Thyroid gland (tissue), 4 donors: ENCODE measurements around the gene VWA5B1. TPM values are rescaled to one million over a fixed set of nuclear protein-coding genes. Genes with fewer than 3 reads are reported as not detected.

Source experiments
- DNase-seq, 2 donors: peaks; one replicate each; pipeline ENCODE4 v3.0.0-alpha.2; 2019
- H3K27ac ChIP-seq, 3 donors: fragments of 200-600 bp; sonication (generic); 1 replicate in 2 of 3; 2 replicates in 1 of 3; pipeline ENCODE4 v1.5.1; 2016 to 2019; ENCODE audit warnings: mild to moderate bottlenecking in 1 of 3, moderate library complexity in 1 of 3
- H3K27me3 ChIP-seq: fragments of 200-600 bp; sonication (generic); one replicate; pipeline ENCODE4 v1.5.1; 2019
- H3K36me3 ChIP-seq, 2 donors: fragments of 200-600 bp; sonication (generic); one replicate each; pipeline ENCODE4 v1.5.1; 2016 to 2019
- H3K4me1 ChIP-seq, 2 donors: fragments of 200-600 bp; sonication (generic); one replicate each; pipeline ENCODE4 v1.5.1; 2017 to 2019
- H3K4me3 ChIP-seq, 3 donors: fragments of 200-600 bp; sonication (generic); replicated peaks in 1 of 3; 1 replicate in 2 of 3; 2 replicates in 1 of 3; pipeline ENCODE4 v1.5.1; 2016; ENCODE audit warnings: mild to moderate bottlenecking in 1 of 3
- H3K9me3 ChIP-seq: fragments of 200-600 bp; sonication (generic); one replicate; pipeline ENCODE4 v1.5.1; 2017
- POLR2A ChIP-seq, 2 donors: fragments of 450-650 bp; IDR thresholded peaks; one replicate each; pipeline ENCODE4 v1.6.1; 2017; ENCODE audit warnings: antibody characterized with exemption in 2 of 2, mild to moderate bottlenecking in 2 of 2, moderate library complexity in 1 of 2
- WGBS, 2 donors: methylation state at CpG; one replicate each; pipeline ENCODE4 v1.1.5; 2017; 5-methylcytosine and 5-hydroxymethylcytosine counted together
- intact Hi-C: fragments of 100-400 bp; cut with DNase I; formaldehyde crosslinking; loops from one replicate; pipeline ENCODE4 v1.15.1; 2023
- total RNA-seq, 4 donors: library from RNA; depleted of rRNA; stranded (reverse); fragments of >200 nt; gene quantifications; one replicate each; pipeline ENCODE4 v1.2.3, GENCODE V29; 2016
- TF ChIP-seq, protein P1 (sequence below), 6 experiments: fragments of 200-600 bp in 3 of 6; fragments of 450-650 bp in 3 of 6; sonication (generic) in 3 of 6; IDR thresholded peaks; one replicate each; pipeline ENCODE4 v1.5.1; 2016 to 2019; ENCODE audit warnings: antibody characterized with exemption in 6 of 6, mild to moderate bottlenecking in 2 of 6, inconsistent platforms in 1 of 6, moderate library complexity in 1 of 6

VWA5B1 gene
- total RNA-seq, 4 donors from 2014 or later: 0.45 TPM; not detected in 3

- intact Hi-C loops: no loop called here
- Histone ChIP-seq H3K36me3 (no peaks in the 10 kb centered on the region), H3K27me3 (no peaks in the 10 kb centered on the region), H3K4me3 (no peak overlapping the region), H3K27ac (no peak overlapping the region), H3K9me3 (no peaks in the 10 kb centered on the region), H3K4me1 (no peaks in the 10 kb centered on the region)
- WGBS, 2 donors: 27 to 28% methylated on average over 9 of the region's 9 CpGs
- TF ChIP-seq POLR2A (IDR thresholded peaks at IDR 0.05): no peak
- TF ChIP-seq, protein P1, sequence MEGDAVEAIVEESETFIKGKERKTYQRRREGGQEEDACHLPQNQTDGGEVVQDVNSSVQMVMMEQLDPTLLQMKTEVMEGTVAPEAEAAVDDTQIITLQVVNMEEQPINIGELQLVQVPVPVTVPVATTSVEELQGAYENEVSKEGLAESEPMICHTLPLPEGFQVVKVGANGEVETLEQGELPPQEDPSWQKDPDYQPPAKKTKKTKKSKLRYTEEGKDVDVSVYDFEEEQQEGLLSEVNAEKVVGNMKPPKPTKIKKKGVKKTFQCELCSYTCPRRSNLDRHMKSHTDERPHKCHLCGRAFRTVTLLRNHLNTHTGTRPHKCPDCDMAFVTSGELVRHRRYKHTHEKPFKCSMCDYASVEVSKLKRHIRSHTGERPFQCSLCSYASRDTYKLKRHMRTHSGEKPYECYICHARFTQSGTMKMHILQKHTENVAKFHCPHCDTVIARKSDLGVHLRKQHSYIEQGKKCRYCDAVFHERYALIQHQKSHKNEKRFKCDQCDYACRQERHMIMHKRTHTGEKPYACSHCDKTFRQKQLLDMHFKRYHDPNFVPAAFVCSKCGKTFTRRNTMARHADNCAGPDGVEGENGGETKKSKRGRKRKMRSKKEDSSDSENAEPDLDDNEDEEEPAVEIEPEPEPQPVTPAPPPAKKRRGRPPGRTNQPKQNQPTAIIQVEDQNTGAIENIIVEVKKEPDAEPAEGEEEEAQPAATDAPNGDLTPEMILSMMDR (IDR thresholded peaks at IDR 0.05): no peak
- DNase-seq: no peak
Measured at GRCh38 chr1:20386323-20387081, 95.8 kb downstream of the VWA5B1 start.

- Histone ChIP-seq H3K27me3 (no peaks in the 10 kb centered on the region), H3K4me3 (no peak overlapping the region), H3K9me3 (no peaks in the 10 kb centered on the region), H3K4me1 (no peaks in the 10 kb centered on the region), H3K36me3 (no peaks in the 10 kb centered on the region), H3K27ac (no peak overlapping the region)
- no peak for DNase-seq
- WGBS, 2 donors: 76 to 85% methylated on average over 11 of the region's 11 CpGs
- no peak for TF ChIP-seq POLR2A (IDR thresholded peaks at IDR 0.05)
- TF ChIP-seq, protein P1 (IDR thresholded peaks at IDR 0.05): no peak
- intact Hi-C loops: no loop called here
Measured at GRCh38 chr1:20389571-20389970, 98.9 kb downstream of the VWA5B1 start.

DNA sequence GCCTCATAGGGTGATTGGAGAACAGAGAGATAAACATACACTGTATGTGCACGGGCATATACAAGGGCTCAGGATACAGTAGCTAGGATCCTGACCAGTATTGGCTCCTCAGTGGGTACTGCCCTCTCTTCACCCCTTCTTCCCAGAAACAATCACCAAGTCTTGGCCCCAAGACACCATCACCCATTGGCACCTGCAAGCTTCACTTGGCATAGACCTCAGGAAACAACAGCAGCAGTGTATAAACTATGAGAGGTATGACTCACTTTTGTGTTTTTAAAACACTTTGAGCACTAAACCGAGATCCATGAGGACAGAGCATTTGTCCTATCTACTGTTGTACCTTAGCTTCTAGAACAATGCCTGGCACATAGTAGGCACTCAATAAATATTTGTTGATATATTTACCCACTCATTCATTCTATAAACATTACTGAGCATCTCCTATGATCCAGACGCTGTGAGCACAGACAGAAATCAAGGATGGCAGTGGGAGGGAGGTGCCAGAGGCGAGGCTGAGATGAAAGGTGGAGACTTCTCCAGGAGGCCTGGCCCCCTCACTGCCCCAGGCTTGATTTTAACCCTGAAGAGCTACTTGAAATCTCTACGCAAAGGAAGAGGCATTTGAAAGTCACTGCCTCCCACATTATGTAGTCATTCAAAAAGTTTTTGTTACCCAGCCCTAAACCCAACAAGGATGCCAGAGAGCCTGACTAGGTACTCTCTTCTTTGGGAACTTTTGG is 100.1 kb downstream of the VWA5B1 start:
- no peak overlapping the region for H3K27ac ChIP-seq
- no peak for TF ChIP-seq POLR2A (IDR thresholded peaks at IDR 0.05)
- TF ChIP-seq, protein P1 (IDR thresholded peaks at IDR 0.05): no peak
- H3K27me3 ChIP-seq: no peaks in the 10 kb centered on the region
- intact Hi-C loops: no loop called here
- WGBS, 2 donors: 33 to 37% methylated on average over 5 of the region's 5 CpGs
- H3K9me3 ChIP-seq: no peaks in the 10 kb centered on the region
- DNase-seq: peak; percentile 6 to 29
- no peaks in the 10 kb centered on the region for H3K36me3 ChIP-seq
- no peak overlapping the region for H3K4me3 ChIP-seq
- H3K4me1 ChIP-seq: no peaks in the 10 kb centered on the region

DNA sequence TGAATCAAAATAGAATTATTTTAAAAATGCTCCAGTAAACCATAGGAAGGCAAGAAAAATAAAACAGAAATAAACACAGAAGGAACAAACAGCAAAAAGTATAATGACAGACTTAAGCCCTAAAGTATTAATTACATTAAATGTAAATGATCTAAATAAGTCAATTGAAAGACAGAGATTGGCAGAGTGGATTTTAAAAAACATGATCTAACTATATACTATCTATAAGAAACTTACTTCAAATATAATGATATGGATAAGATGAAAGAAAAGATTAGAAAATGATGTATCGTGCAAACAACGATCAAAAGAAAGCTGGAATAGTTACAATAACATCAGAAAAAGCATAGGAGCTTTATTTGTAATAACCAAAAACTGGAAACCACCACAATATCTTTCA is 104.6 kb downstream of the VWA5B1 start:
- TF ChIP-seq, protein P1 (IDR thresholded peaks at IDR 0.05): no peak
- no peak for TF ChIP-seq POLR2A (IDR thresholded peaks at IDR 0.05)
- Histone ChIP-seq H3K4me3 (no peak overlapping the region), H3K9me3 (no peaks in the 10 kb centered on the region), H3K27me3 (no peaks in the 10 kb centered on the region), H3K4me1 (no peaks in the 10 kb centered on the region), H3K36me3 (no peaks in the 10 kb centered on the region), H3K27ac (no peak overlapping the region)
- DNase-seq: no peak
- 78 to 87% methylated on average over 2 of the region's 2 CpGs for WGBS, 2 donors
- intact Hi-C loops: no loop called here

DNA sequence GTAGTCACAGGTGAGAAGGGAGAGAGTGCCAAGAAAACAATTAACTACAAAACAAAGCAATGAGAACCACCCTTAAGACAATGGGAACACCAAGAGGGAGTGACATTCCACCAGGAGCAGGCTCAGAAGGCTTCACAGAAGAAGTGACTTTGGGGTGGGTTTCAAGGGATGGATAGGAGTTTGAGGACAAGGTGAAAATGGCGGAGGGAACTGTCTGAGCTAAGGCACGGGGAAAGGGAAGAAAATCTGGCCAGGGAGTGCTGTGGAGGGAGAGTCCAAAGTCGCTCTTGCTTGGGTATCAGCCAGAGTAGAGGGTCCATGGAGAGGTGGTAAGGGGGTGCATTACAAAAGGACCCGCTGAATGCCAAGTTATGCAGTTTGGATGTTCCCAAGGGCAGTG is 108.1 kb downstream of the VWA5B1 start:
- intact Hi-C loops: no loop called here

More for the DNA sequence above, 108.1 kb downstream of the VWA5B1 start:
- no peak for DNase-seq
- no peak for TF ChIP-seq POLR2A (IDR thresholded peaks at IDR 0.05)
- TF ChIP-seq, protein P1 (IDR thresholded peaks at IDR 0.05): no peak
- no peaks in the 10 kb centered on the region for H3K4me1 ChIP-seq
- no peak overlapping the region for H3K4me3 ChIP-seq
- H3K27ac ChIP-seq: no peak overlapping the region
- 78 to 79% methylated on average over 4 of the region's 4 CpGs for WGBS, 2 donors
- no peaks in the 10 kb centered on the region for H3K36me3 ChIP-seq
- H3K9me3 ChIP-seq: no peaks in the 10 kb centered on the region
- no peaks in the 10 kb centered on the region for H3K27me3 ChIP-seq
